HCT116 (cell line): ENCODE data around the gene CDON. TPM values are rescaled to one million over a fixed set of nuclear protein-coding genes. Genes with fewer than 3 reads are reported as not detected.

Experiments used
- ATAC-seq: fragments of 200-7000 bp; cut with Tn5 transposase; 2 replicates; pipeline ENCODE4 v1.9.1; 2020; ENCODE audit warnings: mild to moderate bottlenecking, moderate library complexity
- BruUV-seq: library from RNA; stranded (reverse); fragments of 400-500 nt; replicated peaks from 2 replicates; lab custom pipeline; 2021; lab: Mats Ljungman, UMichigan
- CTCF ChIA-PET: fragments of 300-600 bp; sonication (Branson Sonifier 250); formaldehyde crosslinking; loops from one replicate; lab custom pipeline; 2021; ENCODE audit warnings: antibody characterized with exemption; lab: Charles Lee
- POLR2A ChIA-PET: fragments of 300-600, 350-600 bp; sonication (Branson Sonifier 250); formaldehyde crosslinking; loops from one replicate; lab custom pipeline; 2021; ENCODE audit warnings: antibody characterized with exemption; lab: Charles Lee
- RAD21 ChIA-PET, 2 experiments: fragments of 300-600 bp; sonication (Branson Sonifier 250); formaldehyde crosslinking; loops; one replicate each; lab custom pipeline; 2023; ENCODE audit warnings: low total read pairs in 2 of 2; ENCODE audit not compliant: uncharacterized antibody in 2 of 2, unreplicated experiment in 2 of 2, low non-redundant PET in 1 of 2; lab: Charles Lee
- DNase-seq: peaks from one replicate; pipeline ENCODE4 v3.0.0-alpha.2; 2010; ENCODE audit warnings: low read depth, low spot score
- H2AFZ ChIP-seq: fragments of 200-600 bp; shearing (Covaris generic), sonication (generic); 2 replicates; pipeline ENCODE4 v1.6.1; 2017; ENCODE audit warnings: low read depth, mixed run types, mixed read lengths, antibody characterized with exemption, low read length; ENCODE audit not compliant: poor library complexity, severe bottlenecking
- H3K27ac ChIP-seq: 2 replicates; pipeline ENCODE4 v1.5.1; 2012; ENCODE audit warnings: low read depth, low read length
- H3K27me3 ChIP-seq: fragments of 200-600 bp; sonication (generic); 2 replicates; pipeline ENCODE4 v1.6.1; 2016; ENCODE audit warnings: mixed run types, low read length, mixed read lengths; ENCODE audit not compliant: insufficient read depth
- H3K36me3 ChIP-seq, 2 experiments: fragments of 200-500 bp in 1 of 2; fragments of 200-600 bp in 1 of 2; sonication (Bioruptor generic) in 1 of 2; sonication (generic) in 1 of 2; 2 replicates each; pipeline versions ENCODE4 v1.5.1 to v1.6.1; 2014 to 2016; ENCODE audit warnings: low read length in 2 of 2, inconsistent platforms in 1 of 2, mixed read lengths in 1 of 2, mixed run types in 1 of 2; ENCODE audit not compliant: insufficient read depth in 2 of 2, control insufficient read depth in 1 of 2
- H3K4me1 ChIP-seq, 2 experiments: fragments of 200-600 bp in 1 of 2; sonication (generic) in 1 of 2; 2 replicates each; pipeline versions ENCODE4 v1.5.1 to v1.6.1; 2012 to 2017; ENCODE audit warnings: low read length in 2 of 2, inconsistent platforms in 1 of 2, mild to moderate bottlenecking in 1 of 2, mixed read lengths in 1 of 2, mixed run types in 1 of 2, moderate library complexity in 1 of 2; ENCODE audit not compliant: insufficient read depth in 2 of 2, control insufficient read depth in 1 of 2
- H3K4me2 ChIP-seq: fragments of 200-600 bp; sonication (generic); 2 replicates; pipeline ENCODE4 v1.6.1; 2017; ENCODE audit warnings: mixed run types, low read length, mixed read lengths
- H3K4me3 ChIP-seq, 2 experiments: fragments of 200-600 bp in 1 of 2; sonication (generic) in 1 of 2; replicated peaks in 1 of 2; 2 replicates each; pipeline ENCODE4 v1.5.1; 2011 to 2016; ENCODE audit warnings: low read length in 2 of 2, control low read depth in 1 of 2, low read depth in 1 of 2, mild to moderate bottlenecking in 1 of 2, mixed read lengths in 1 of 2, mixed run types in 1 of 2
- H3K79me2 ChIP-seq: fragments of 200-600 bp; sonication (generic); 2 replicates; pipeline ENCODE4 v1.6.1; 2017; ENCODE audit warnings: mild to moderate bottlenecking, mixed run types, low read length, moderate library complexity, mixed read lengths; ENCODE audit not compliant: insufficient read depth
- H3K9ac ChIP-seq: fragments of 200-600 bp; sonication (generic); 2 replicates; pipeline ENCODE4 v1.6.1; 2016; ENCODE audit warnings: low read length, mixed read lengths
- H3K9me2 ChIP-seq: fragments of 200-600 bp; sonication (generic), shearing (Covaris generic); 2 replicates; pipeline ENCODE4 v1.6.1; 2017; ENCODE audit warnings: mixed run types, mild to moderate bottlenecking, moderate library complexity; ENCODE audit not compliant: insufficient read depth
- H3K9me3 ChIP-seq, 2 experiments: fragments of 200-500 bp in 1 of 2; fragments of 200-600 bp in 1 of 2; sonication (Bioruptor generic) in 1 of 2; sonication (generic) in 1 of 2; 2 replicates each; pipeline ENCODE4 v1.6.1; 2014 to 2017; ENCODE audit warnings: low read length in 2 of 2, mixed read lengths in 2 of 2, inconsistent platforms in 1 of 2, low read depth in 1 of 2, mild to moderate bottlenecking in 1 of 2, mixed run types in 1 of 2, moderate library complexity in 1 of 2; ENCODE audit not compliant: control insufficient read depth in 1 of 2, insufficient read depth in 1 of 2
- H4K20me1 ChIP-seq: fragments of 200-600 bp; sonication (generic), shearing (Covaris generic); 2 replicates; pipeline ENCODE4 v1.6.1; 2017; ENCODE audit warnings: mixed run types, mild to moderate bottlenecking, moderate library complexity; ENCODE audit not compliant: insufficient read depth
- ATF3 ChIP-seq: IDR thresholded peaks from 2 replicates; pipeline ENCODE4 v1.6.1; 2012
- CBX3 ChIP-seq: IDR thresholded peaks from 2 replicates; pipeline ENCODE4 v1.6.1; 2012; ENCODE audit warnings: low read depth
- CTCF ChIP-seq, 3 experiments: fragments of 200-600 bp in 1 of 3; sonication (generic) in 1 of 3; IDR thresholded peaks in 2 of 3; conservative IDR thresholded peaks in 1 of 3; 2 replicates each; pipeline ENCODE4 v1.5.1; 2012 to 2017; ENCODE audit warnings: low read depth in 2 of 3, low read length in 2 of 3, antibody characterized with exemption in 1 of 3, borderline replicate concordance in 1 of 3, control low read depth in 1 of 3, mild to moderate bottlenecking in 1 of 3, mixed read lengths in 1 of 3, mixed run types in 1 of 3, moderate library complexity in 1 of 3; ENCODE audit not compliant: insufficient read depth in 1 of 3
- EGR1 ChIP-seq: IDR thresholded peaks from 2 replicates; pipeline ENCODE4 v1.6.1; 2012; ENCODE audit warnings: low read depth
- ELF1 ChIP-seq: IDR thresholded peaks from 2 replicates; pipeline ENCODE4 v1.6.1; 2012; ENCODE audit warnings: low read depth, borderline replicate concordance
- EZH2 ChIP-seq: fragments of 200-600 bp; sonication (generic); IDR thresholded peaks from 2 replicates; pipeline ENCODE4 v1.6.1; 2017; ENCODE audit warnings: antibody characterized with exemption, mixed run types
- EZH2phosphoT487 ChIP-seq: fragments of 200-600 bp; IDR thresholded peaks from 2 replicates; pipeline ENCODE4 v1.6.1; 2018; ENCODE audit warnings: antibody characterized with exemption, borderline replicate concordance
- JUND ChIP-seq: IDR thresholded peaks from 2 replicates; pipeline ENCODE4 v1.6.1; 2012
- MAX ChIP-seq: IDR thresholded peaks from 2 replicates; pipeline ENCODE4 v1.6.1; 2012
- POLR2A ChIP-seq: IDR thresholded peaks from 2 replicates; pipeline ENCODE4 v1.7.0; 2011; ENCODE audit warnings: borderline replicate concordance; ENCODE audit not compliant: insufficient read depth, insufficient read length; ENCODE audit errors: extremely low read depth
- POLR2AphosphoS5 ChIP-seq: IDR thresholded peaks from 2 replicates; pipeline ENCODE4 v1.6.1; 2011; ENCODE audit warnings: mild to moderate bottlenecking, low read depth, low read length, moderate library complexity
- RAD21 ChIP-seq: IDR thresholded peaks from 2 replicates; pipeline ENCODE4 v1.6.1; 2012; ENCODE audit warnings: low read depth, mild to moderate bottlenecking
- REST ChIP-seq: IDR thresholded peaks from 2 replicates; pipeline ENCODE4 v1.6.1; 2012; ENCODE audit warnings: low read depth
- SIN3A ChIP-seq: IDR thresholded peaks from 2 replicates; pipeline ENCODE4 v1.6.1; 2012; ENCODE audit warnings: low read depth
- SP1 ChIP-seq: IDR thresholded peaks from 2 replicates; pipeline ENCODE4 v1.6.1; 2012; ENCODE audit warnings: low read depth
- SRF ChIP-seq: IDR thresholded peaks from 2 replicates; pipeline ENCODE4 v1.6.1; 2012; ENCODE audit warnings: low read depth
- TCF7L2 ChIP-seq: IDR thresholded peaks from 2 replicates; pipeline ENCODE4 v1.7.0; 2011; ENCODE audit warnings: borderline replicate concordance, inconsistent platforms; ENCODE audit not compliant: insufficient read depth, insufficient read length; ENCODE audit errors: extremely low read depth
- ZBTB33 ChIP-seq: IDR thresholded peaks from 2 replicates; pipeline ENCODE4 v1.6.1; 2011; ENCODE audit warnings: mild to moderate bottlenecking, low read length, moderate library complexity; ENCODE audit not compliant: insufficient replicate concordance; ENCODE audit errors: extremely low read depth
- ZFX ChIP-seq: fragments of 450-650 bp; IDR thresholded peaks from 2 replicates; pipeline ENCODE4 v1.6.1; 2017
- ZNF274 ChIP-seq: fragments of 200-500 bp; sonication (Bioruptor generic); IDR thresholded peaks from 2 replicates; pipeline ENCODE4 v1.6.1; 2014; ENCODE audit warnings: mild to moderate bottlenecking, low read depth, low read length, inconsistent platforms
- intact Hi-C: fragments of 100-400 bp; cut with micrococcal nuclease; formaldehyde crosslinking; loops from 2 replicates; pipeline ENCODE4 v1.10.0; 2022
- total RNA-seq: library from RNA; stranded (reverse); gene quantifications from one replicate; pipeline ENCODE4 v1.2.1, GENCODE V29; 2021; ENCODE audit not compliant: unreplicated experiment

CDON gene
- total RNA-seq, 1 experiment from 2014 or later = 16.9 TPM

GRCh38 chr11:125916683-125917347, 145.9 kb downstream of the CDON start:
- POLR2A ChIA-PET = no interaction called here
- H3K27ac ChIP-seq = no peak overlapping the region
- H3K4me1 ChIP-seq = no peaks in the 10 kb centered on the region
- no peak overlapping the region for H3K9ac ChIP-seq
- DNase-seq = no peak
- no peaks in the 10 kb centered on the region for H3K9me3 ChIP-seq
- H3K27me3 ChIP-seq = peaks cover 7% of the 10 kb centered on the region; the same call in 1 of the 2 replicates
- no TSS peak for BruUV-seq
- H2AFZ ChIP-seq = no peak overlapping the region
- ATAC-seq = no peak
- H3K79me2 ChIP-seq = no peaks in the 10 kb centered on the region
- no peak overlapping the region for H3K4me2 ChIP-seq
- no peaks in the 10 kb centered on the region for H3K9me2 ChIP-seq
- H4K20me1 ChIP-seq = no peaks in the 10 kb centered on the region
- intact Hi-C loops = no loop called here
- RAD21 ChIA-PET = no interaction called here
- no peak overlapping the region for H3K4me3 ChIP-seq
- CTCF ChIA-PET = no interaction called here
- no peaks in the 10 kb centered on the region for H3K36me3 ChIP-seq
- TF ChIP-seq RAD21 (no peak), SP1 (no peak), CTCF (IDR thresholded peaks at IDR 0.05 in 2 of 3, conservative IDR thresholded peaks at IDR 0.05 in 1 of 3; ENCODE audit: borderline replicate concordance in 1 of 3, insufficient read depth in 1 of 3, low read depth in 2 of 3, low read length in 2 of 3) (no peak), ZBTB33 (no peak), EGR1 (no peak), SIN3A (no peak), POLR2AphosphoS5 (no peak), POLR2A (no peak), ATF3 (no peak), JUND (no peak), ZNF274 (no peak), ELF1 (no peak), SRF (no peak), EZH2phosphoT487 (no peak), ZFX (no peak), CBX3 (no peak), REST (no peak), MAX (no peak), TCF7L2 (no peak), EZH2 (no peak)
- TF ChIP-seq, all 23 proteins: peak for 0
